ENCODE data around the gene PCDHGC5.

PCDHGC5 gene

GRCh38 chr5:141512911-141513626, 24.2 kb downstream of the PCDHGC5 start:
- DNase-seq (ENCODE audit: low read depth) = no peak

- DNase-seq (ENCODE audit: low read depth) = no peak
Observed at GRCh38 chr5:141513627-141514329, 24.9 kb downstream of the PCDHGC5 start.

GRCh38 chr5:141514330-141515133, 25.7 kb downstream of the PCDHGC5 start:
- DNase-seq (ENCODE audit: low read depth) = no peak

GRCh38 chr5:141515141-141515540, 26.3 kb downstream of the PCDHGC5 start:
- no peak for DNase-seq (ENCODE audit: low read depth)

- no peak for DNase-seq (ENCODE audit: low read depth)
Observed at GRCh38 chr5:141515946-141516671, 27.2 kb downstream of the PCDHGC5 start.

GRCh38 chr5:141516672-141517025, 27.8 kb downstream of the PCDHGC5 start:
- DNase-seq (ENCODE audit: low read depth) = no peak

GRCh38 chr5:141517312-141517711, 28.4 kb downstream of the PCDHGC5 start:
- DNase-seq (ENCODE audit: low read depth) = no peak

- no peak for DNase-seq (ENCODE audit: low read depth)
Observed at GRCh38 chr5:141517880-141518617, 29.2 kb downstream of the PCDHGC5 start.

GRCh38 chr5:141518618-141519015, 29.7 kb downstream of the PCDHGC5 start:
- DNase-seq (ENCODE audit: low read depth) = no peak

GRCh38 chr5:141519605-141520565, 31.0 kb downstream of the PCDHGC5 start:
- DNase-seq (ENCODE audit: low read depth) = no peak

- DNase-seq (ENCODE audit: low read depth) = peak; percentile 73
Observed at GRCh38 chr5:141521244-141521781, 32.4 kb downstream of the PCDHGC5 start.

- DNase-seq (ENCODE audit: low read depth) = no peak
Observed at GRCh38 chr5:141522301-141522700, 33.4 kb downstream of the PCDHGC5 start.

- no peak for DNase-seq (ENCODE audit: low read depth)
Observed at GRCh38 chr5:141523991-141524390, 35.1 kb downstream of the PCDHGC5 start.

- peak; percentile 58 for DNase-seq (ENCODE audit: low read depth)
Observed at GRCh38 chr5:141524604-141525597, 36.0 kb downstream of the PCDHGC5 start.

GRCh38 chr5:141525653-141526052, 36.8 kb downstream of the PCDHGC5 start:
- DNase-seq (ENCODE audit: low read depth) = no peak

- DNase-seq (ENCODE audit: low read depth) = no peak
Observed at GRCh38 chr5:141527426-141527825, 38.5 kb downstream of the PCDHGC5 start.

GRCh38 chr5:141528291-141528984, 39.6 kb downstream of the PCDHGC5 start:
- DNase-seq (ENCODE audit: low read depth) = no peak

- no peak for DNase-seq (ENCODE audit: low read depth)
Observed at GRCh38 chr5:141529002-141529401, 40.1 kb downstream of the PCDHGC5 start.

All from HS-27A (cell line).